Vagina (tissue), 2 donors: ENCODE data around the gene KRTAP10-3.
"Not testable (repeated sequence)": the region's sequence is repeated elsewhere in the genome, so short reads cannot be mapped to it uniquely, and the experiment has no call there.

Experiments used
- CTCF ChIP-seq, 3 experiments: fragments of 450-650 bp in 2 of 3; fragments of 200-600 bp in 1 of 3; sonication (generic) in 1 of 3; IDR thresholded peaks; one replicate each; pipeline ENCODE4 v1.5.1; 2017 to 2019; ENCODE audit warnings: antibody characterized with exemption in 3 of 3, mild to moderate bottlenecking in 2 of 3, moderate library complexity in 2 of 3
- POLR2A ChIP-seq, 2 donors: fragments of 450-650 bp; IDR thresholded peaks; one replicate each; pipeline ENCODE4 v1.6.1; 2017; ENCODE audit warnings: antibody characterized with exemption in 2 of 2, mild to moderate bottlenecking in 2 of 2, moderate library complexity in 2 of 2

- not testable (repeated sequence) for TF ChIP-seq POLR2A, CTCF (IDR thresholded peaks at IDR 0.05)
These were observed 21.7 kb upstream of the KRTAP10-3 start, which contains the start of gene KRTAP10-5 for GRCh38 chr21:44580231-44580821.
